Breast epithelium (tissue), 3 donors: ENCODE data around the gene IRGQ.

ENCODE experiments used
- CTCF ChIP-seq, 3 donors: fragments of 450-650 bp; IDR thresholded peaks; one replicate each; pipeline ENCODE4 v1.5.1; 2016 to 2017; ENCODE audit warnings: antibody characterized with exemption in 3 of 3, mild to moderate bottlenecking in 3 of 3, moderate library complexity in 3 of 3
- POLR2A ChIP-seq: fragments of 450-650 bp; IDR thresholded peaks from one replicate; pipeline ENCODE4 v1.6.1; 2016; ENCODE audit warnings: antibody characterized with exemption, mild to moderate bottlenecking, moderate library complexity

GRCh38 chr19:43538922-43539321 lies 57.0 kb downstream of the IRGQ start:
- TF ChIP-seq POLR2A, result no peak
- no peak for TF ChIP-seq CTCF (IDR thresholded peaks at IDR 0.05)
